ENCODE data around the gene SECISBP2L.

GRCh38 chr15:48978638-48979037, 67.6 kb downstream of the SECISBP2L start:
- TF ChIP-seq, protein P1, sequence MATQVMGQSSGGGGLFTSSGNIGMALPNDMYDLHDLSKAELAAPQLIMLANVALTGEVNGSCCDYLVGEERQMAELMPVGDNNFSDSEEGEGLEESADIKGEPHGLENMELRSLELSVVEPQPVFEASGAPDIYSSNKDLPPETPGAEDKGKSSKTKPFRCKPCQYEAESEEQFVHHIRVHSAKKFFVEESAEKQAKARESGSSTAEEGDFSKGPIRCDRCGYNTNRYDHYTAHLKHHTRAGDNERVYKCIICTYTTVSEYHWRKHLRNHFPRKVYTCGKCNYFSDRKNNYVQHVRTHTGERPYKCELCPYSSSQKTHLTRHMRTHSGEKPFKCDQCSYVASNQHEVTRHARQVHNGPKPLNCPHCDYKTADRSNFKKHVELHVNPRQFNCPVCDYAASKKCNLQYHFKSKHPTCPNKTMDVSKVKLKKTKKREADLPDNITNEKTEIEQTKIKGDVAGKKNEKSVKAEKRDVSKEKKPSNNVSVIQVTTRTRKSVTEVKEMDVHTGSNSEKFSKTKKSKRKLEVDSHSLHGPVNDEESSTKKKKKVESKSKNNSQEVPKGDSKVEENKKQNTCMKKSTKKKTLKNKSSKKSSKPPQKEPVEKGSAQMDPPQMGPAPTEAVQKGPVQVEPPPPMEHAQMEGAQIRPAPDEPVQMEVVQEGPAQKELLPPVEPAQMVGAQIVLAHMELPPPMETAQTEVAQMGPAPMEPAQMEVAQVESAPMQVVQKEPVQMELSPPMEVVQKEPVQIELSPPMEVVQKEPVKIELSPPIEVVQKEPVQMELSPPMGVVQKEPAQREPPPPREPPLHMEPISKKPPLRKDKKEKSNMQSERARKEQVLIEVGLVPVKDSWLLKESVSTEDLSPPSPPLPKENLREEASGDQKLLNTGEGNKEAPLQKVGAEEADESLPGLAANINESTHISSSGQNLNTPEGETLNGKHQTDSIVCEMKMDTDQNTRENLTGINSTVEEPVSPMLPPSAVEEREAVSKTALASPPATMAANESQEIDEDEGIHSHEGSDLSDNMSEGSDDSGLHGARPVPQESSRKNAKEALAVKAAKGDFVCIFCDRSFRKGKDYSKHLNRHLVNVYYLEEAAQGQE (IDR thresholded peaks at IDR 0.05; ENCODE audit: insufficient read depth in 1 of 2, low read depth in 2 of 2, low read length in 1 of 2), result no peak
- TF ChIP-seq, protein P2, sequence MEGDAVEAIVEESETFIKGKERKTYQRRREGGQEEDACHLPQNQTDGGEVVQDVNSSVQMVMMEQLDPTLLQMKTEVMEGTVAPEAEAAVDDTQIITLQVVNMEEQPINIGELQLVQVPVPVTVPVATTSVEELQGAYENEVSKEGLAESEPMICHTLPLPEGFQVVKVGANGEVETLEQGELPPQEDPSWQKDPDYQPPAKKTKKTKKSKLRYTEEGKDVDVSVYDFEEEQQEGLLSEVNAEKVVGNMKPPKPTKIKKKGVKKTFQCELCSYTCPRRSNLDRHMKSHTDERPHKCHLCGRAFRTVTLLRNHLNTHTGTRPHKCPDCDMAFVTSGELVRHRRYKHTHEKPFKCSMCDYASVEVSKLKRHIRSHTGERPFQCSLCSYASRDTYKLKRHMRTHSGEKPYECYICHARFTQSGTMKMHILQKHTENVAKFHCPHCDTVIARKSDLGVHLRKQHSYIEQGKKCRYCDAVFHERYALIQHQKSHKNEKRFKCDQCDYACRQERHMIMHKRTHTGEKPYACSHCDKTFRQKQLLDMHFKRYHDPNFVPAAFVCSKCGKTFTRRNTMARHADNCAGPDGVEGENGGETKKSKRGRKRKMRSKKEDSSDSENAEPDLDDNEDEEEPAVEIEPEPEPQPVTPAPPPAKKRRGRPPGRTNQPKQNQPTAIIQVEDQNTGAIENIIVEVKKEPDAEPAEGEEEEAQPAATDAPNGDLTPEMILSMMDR (IDR thresholded peaks at IDR 0.05), result no peak
- no peak for TF ChIP-seq POLR2AphosphoS5 (IDR thresholded peaks at IDR 0.05; ENCODE audit: low read depth, low read length)
